GM12878 (cell line): ENCODE data around the gene MAMDC4. TPM values are rescaled to one million over a fixed set of nuclear protein-coding genes. Genes with fewer than 3 reads are reported as not detected.

Source experiments
- CREB1 ChIP-seq: IDR thresholded peaks from 2 replicates; pipeline ENCODE4 v1.6.1; 2012; ENCODE audit warnings: low read depth, mild to moderate bottlenecking, inconsistent platforms
- DPF2 ChIP-seq: fragments of 450-650 bp; IDR thresholded peaks from 2 replicates; pipeline ENCODE4 v1.6.1; 2017; ENCODE audit warnings: mild to moderate bottlenecking
- IKZF1 ChIP-seq: fragments of 450-650 bp; conservative IDR thresholded peaks from 2 replicates; pipeline ENCODE4 v1.6.1; 2017; ENCODE audit warnings: antibody characterized with exemption, mild to moderate bottlenecking
- POLR2A ChIP-seq: IDR thresholded peaks from 2 replicates; pipeline ENCODE4 v1.6.1; 2011; ENCODE audit warnings: low read depth, mild to moderate bottlenecking, low read length
- RAD21 ChIP-seq: IDR thresholded peaks from 2 replicates; pipeline ENCODE4 v1.6.1; 2011; ENCODE audit warnings: mild to moderate bottlenecking, low read depth, low read length, moderate library complexity; ENCODE audit not compliant: insufficient read depth
- RELA ChIP-seq: fragments of 450-650 bp; IDR thresholded peaks from 2 replicates; pipeline ENCODE4 v1.8.0; 2014; ENCODE audit warnings: borderline replicate concordance; ENCODE audit not compliant: partially characterized antibody
- RELB ChIP-seq: fragments of 450-650 bp; IDR thresholded peaks from 2 replicates; pipeline ENCODE4 v1.6.1; 2017; ENCODE audit warnings: low read depth, mild to moderate bottlenecking, moderate library complexity
- SMC3 ChIP-seq: IDR thresholded peaks from 2 replicates; pipeline ENCODE4 v1.6.1; 2011; ENCODE audit warnings: low read length, improper control_type of control experiment, borderline replicate concordance
- ZNF207 ChIP-seq: fragments of 450-650 bp; IDR thresholded peaks from 2 replicates; pipeline ENCODE4 v1.6.1; 2014; ENCODE audit warnings: antibody characterized with exemption, mild to moderate bottlenecking, borderline replicate concordance
- polyA plus RNA-seq, 11 experiments: library from polyadenylated mRNA; depleted of rRNA in 4 of 11; unstranded in 6 of 11; stranded (reverse) in 5 of 11; fragments of >200 nt; fragmentation: Nextera tagmentation in 4 of 11; fragmentation: Illumina TruSeq in 1 of 11; extraction: Ambion mirVana in 4 of 11; extraction: Trizol in 1 of 11; gene quantifications; 1 replicate in 1 of 11; 2 replicates in 10 of 11; pipeline versions ENCODE4 v1.2.1 to v1.2.3, GENCODE V29; 2011 to 2016; ENCODE audit warnings: inconsistent platforms in 2 of 11, missing spikeins in 2 of 11, low read depth in 1 of 11
- total RNA-seq, 4 experiments: library from RNA; depleted of rRNA in 3 of 4; stranded (reverse); fragments of >200 nt in 3 of 4; fragmentation: Illumina TruSeq in 1 of 4; extraction: Trizol in 1 of 4; gene quantifications; 2 replicates each; pipeline versions ENCODE4 v1.2.1 to v1.2.3, GENCODE V29; 2013 to 2021
- TF ChIP-seq, protein P1 (sequence below): fragments of 450-650 bp; conservative IDR thresholded peaks from 2 replicates; pipeline ENCODE4 v1.6.1; 2017; ENCODE audit warnings: mild to moderate bottlenecking, moderate library complexity
- TF ChIP-seq, protein P2 (sequence below): fragments of 450-650 bp; IDR thresholded peaks from 2 replicates; pipeline ENCODE4 v1.6.1; 2017; ENCODE audit warnings: mild to moderate bottlenecking, moderate library complexity
- TF ChIP-seq, protein P3 (sequence below): fragments of 450-650 bp; IDR thresholded peaks from 2 replicates; pipeline ENCODE4 v1.6.1; 2016; ENCODE audit warnings: mild to moderate bottlenecking

Gene MAMDC4
- total and polyA plus RNA-seq, 10 of the 15 experiments (the other 5 are each of a cell fraction or from before 2014, with no cell fraction given): 0.22 to 5.7 (median 2.4) TPM; not detected in 1

DNA sequence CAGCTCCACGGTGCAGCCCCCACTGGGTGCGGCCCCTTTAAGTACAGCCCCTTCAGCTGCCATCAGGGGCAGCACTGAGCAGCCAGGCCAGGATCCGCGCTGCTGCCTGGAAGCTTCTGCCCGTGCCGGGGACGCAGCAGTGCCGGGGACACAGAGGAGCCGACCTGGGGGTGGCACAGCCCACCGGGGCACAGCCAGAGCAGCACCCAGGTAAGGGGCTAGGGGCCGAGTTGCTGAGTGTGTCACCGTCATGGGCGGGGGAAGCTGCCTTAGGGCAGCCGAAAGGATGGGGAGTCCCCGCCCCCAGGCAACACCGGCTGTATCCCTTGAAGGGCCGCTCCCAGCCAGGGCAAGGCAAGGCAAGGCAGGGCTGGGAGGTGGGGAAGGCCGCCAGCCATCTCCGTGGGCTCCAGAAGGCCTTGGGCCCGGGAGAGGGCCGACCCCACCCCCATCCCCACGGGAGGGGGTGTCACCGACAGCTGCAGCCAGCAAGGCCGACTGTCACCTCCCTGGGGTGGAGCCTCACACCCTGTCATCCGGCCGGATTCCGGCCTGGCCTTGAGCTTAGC lies 9.7 kb upstream of the MAMDC4 start, which contains the start of gene AJM1 (continued):
- TF ChIP-seq CREB1 (peak; percentile 44), POLR2A (peak; percentile 54), SMC3 (peak; percentile 39), DPF2 (peak; percentile 28; the same call in 1 of the 2 replicates), ZNF207 (peak; percentile 73; the same call in 1 of the 2 replicates), RELB (peak; percentile 82), RELA (peak; percentile 70), RAD21 (peak; percentile 38; the same call in 1 of the 2 replicates), IKZF1 (peak; percentile 50; the same call in 1 of the 2 replicates)
- TF ChIP-seq, protein P1, sequence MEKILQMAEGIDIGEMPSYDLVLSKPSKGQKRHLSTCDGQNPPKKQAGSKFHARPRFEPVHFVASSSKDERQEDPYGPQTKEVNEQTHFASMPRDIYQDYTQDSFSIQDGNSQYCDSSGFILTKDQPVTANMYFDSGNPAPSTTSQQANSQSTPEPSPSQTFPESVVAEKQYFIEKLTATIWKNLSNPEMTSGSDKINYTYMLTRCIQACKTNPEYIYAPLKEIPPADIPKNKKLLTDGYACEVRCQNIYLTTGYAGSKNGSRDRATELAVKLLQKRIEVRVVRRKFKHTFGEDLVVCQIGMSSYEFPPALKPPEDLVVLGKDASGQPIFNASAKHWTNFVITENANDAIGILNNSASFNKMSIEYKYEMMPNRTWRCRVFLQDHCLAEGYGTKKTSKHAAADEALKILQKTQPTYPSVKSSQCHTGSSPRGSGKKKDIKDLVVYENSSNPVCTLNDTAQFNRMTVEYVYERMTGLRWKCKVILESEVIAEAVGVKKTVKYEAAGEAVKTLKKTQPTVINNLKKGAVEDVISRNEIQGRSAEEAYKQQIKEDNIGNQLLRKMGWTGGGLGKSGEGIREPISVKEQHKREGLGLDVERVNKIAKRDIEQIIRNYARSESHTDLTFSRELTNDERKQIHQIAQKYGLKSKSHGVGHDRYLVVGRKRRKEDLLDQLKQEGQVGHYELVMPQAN: peak; percentile 53
- TF ChIP-seq, protein P2, sequence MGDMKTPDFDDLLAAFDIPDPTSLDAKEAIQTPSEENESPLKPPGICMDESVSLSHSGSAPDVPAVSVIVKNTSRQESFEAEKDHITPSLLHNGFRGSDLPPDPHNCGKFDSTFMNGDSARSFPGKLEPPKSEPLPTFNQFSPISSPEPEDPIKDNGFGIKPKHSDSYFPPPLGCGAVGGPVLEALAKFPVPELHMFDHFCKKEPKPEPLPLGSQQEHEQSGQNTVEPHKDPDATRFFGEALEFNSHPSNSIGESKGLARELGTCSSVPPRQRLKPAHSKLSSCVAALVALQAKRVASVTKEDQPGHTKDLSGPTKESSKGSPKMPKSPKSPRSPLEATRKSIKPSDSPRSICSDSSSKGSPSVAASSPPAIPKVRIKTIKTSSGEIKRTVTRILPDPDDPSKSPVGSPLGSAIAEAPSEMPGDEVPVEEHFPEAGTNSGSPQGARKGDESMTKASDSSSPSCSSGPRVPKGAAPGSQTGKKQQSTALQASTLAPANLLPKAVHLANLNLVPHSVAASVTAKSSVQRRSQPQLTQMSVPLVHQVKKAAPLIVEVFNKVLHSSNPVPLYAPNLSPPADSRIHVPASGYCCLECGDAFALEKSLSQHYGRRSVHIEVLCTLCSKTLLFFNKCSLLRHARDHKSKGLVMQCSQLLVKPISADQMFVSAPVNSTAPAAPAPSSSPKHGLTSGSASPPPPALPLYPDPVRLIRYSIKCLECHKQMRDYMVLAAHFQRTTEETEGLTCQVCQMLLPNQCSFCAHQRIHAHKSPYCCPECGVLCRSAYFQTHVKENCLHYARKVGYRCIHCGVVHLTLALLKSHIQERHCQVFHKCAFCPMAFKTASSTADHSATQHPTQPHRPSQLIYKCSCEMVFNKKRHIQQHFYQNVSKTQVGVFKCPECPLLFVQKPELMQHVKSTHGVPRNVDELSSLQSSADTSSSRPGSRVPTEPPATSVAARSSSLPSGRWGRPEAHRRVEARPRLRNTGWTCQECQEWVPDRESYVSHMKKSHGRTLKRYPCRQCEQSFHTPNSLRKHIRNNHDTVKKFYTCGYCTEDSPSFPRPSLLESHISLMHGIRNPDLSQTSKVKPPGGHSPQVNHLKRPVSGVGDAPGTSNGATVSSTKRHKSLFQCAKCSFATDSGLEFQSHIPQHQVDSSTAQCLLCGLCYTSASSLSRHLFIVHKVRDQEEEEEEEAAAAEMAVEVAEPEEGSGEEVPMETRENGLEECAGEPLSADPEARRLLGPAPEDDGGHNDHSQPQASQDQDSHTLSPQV: 0 out of 2 replicates have a peak, but pooled peaks have one; percentile 80
- TF ChIP-seq, protein P3, sequence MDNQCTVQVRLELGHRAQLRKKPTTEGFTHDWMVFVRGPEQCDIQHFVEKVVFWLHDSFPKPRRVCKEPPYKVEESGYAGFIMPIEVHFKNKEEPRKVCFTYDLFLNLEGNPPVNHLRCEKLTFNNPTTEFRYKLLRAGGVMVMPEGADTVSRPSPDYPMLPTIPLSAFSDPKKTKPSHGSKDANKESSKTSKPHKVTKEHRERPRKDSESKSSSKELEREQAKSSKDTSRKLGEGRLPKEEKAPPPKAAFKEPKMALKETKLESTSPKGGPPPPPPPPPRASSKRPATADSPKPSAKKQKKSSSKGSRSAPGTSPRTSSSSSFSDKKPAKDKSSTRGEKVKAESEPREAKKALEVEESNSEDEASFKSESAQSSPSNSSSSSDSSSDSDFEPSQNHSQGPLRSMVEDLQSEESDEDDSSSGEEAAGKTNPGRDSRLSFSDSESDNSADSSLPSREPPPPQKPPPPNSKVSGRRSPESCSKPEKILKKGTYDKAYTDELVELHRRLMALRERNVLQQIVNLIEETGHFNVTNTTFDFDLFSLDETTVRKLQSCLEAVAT: peak; percentile 40; the same call in 1 of the 2 replicates
